HG03025 (cell line): ENCODE data around the gene KCNQ2.

Experiments used
- ATAC-seq: cut with Tn5 transposase; IDR thresholded peaks from one replicate; pipeline ENCODE4 v1.9.1; 2021; ENCODE audit warnings: mild to moderate bottlenecking, moderate library complexity; ENCODE audit not compliant: unreplicated experiment, low FRiP score

Gene KCNQ2

GRCh38 chr20:63473555-63474449 is 1.3 kb upstream of the KCNQ2 start:
- ATAC-seq = no peak

GRCh38 chr20:63472862-63473390 is 471 bp upstream of the KCNQ2 start:
- ATAC-seq = no peak

GRCh38 chr20:63471717-63471980 is 806 bp downstream of the KCNQ2 start:
- ATAC-seq = no peak

GRCh38 chr20:63471002-63471716 is 1.3 kb downstream of the KCNQ2 start:
- ATAC-seq = no peak

- no peak for ATAC-seq
Observed at GRCh38 chr20:63470410-63470809, 2.0 kb downstream of the KCNQ2 start.

- no peak for ATAC-seq
Observed at GRCh38 chr20:63469713-63470101, 2.7 kb downstream of the KCNQ2 start.

- no peak for ATAC-seq
Observed at GRCh38 chr20:63469019-63469712, 3.3 kb downstream of the KCNQ2 start.

- no peak for ATAC-seq
Observed at GRCh38 chr20:63468421-63468820, 4.0 kb downstream of the KCNQ2 start.

- no peak for ATAC-seq
Observed at GRCh38 chr20:63467294-63468083, 5.0 kb downstream of the KCNQ2 start.

- no peak for ATAC-seq
Observed at GRCh38 chr20:63466861-63467260, 5.6 kb downstream of the KCNQ2 start.

GRCh38 chr20:63466250-63466825 is 6.1 kb downstream of the KCNQ2 start:
- no peak for ATAC-seq

- ATAC-seq = no peak
Observed at GRCh38 chr20:63465380-63466249, 6.8 kb downstream of the KCNQ2 start.

GRCh38 chr20:63464289-63464635 is 8.2 kb downstream of the KCNQ2 start:
- no peak for ATAC-seq

- no peak for ATAC-seq
Observed at GRCh38 chr20:63463400-63464288, 8.8 kb downstream of the KCNQ2 start.

- no peak for ATAC-seq
Observed at GRCh38 chr20:63462244-63462643, 10.2 kb downstream of the KCNQ2 start.

- ATAC-seq = no peak
Observed at GRCh38 chr20:63461104-63461763, 11.2 kb downstream of the KCNQ2 start.

- no peak for ATAC-seq
Observed at GRCh38 chr20:63459070-63459380, 13.4 kb downstream of the KCNQ2 start.
